ENCODE results near the gene ACTG1.

GRCh38 chr17:81503619-81504018, 9.0 kb downstream of the ACTG1 start:
- no peak for TF ChIP-seq RFX5 (IDR thresholded peaks at IDR 0.05; ENCODE audit: low read depth, low read length)
- no peak for TF ChIP-seq CTCF (conservative IDR thresholded peaks at IDR 0.05; ENCODE audit: low read depth, low read length)
